IMR-90 (cell line): ENCODE data around the gene YKT6. TPM values are rescaled to one million over a fixed set of nuclear protein-coding genes. Genes with fewer than 3 reads are reported as not detected.

ENCODE experiments used
- ATAC-seq: fragments of 200-7000 bp; cut with Tn5 transposase; 2 replicates; pipeline ENCODE4 v1.9.1; 2020; ENCODE audit warnings: low read depth, mild to moderate bottlenecking, moderate library complexity
- BruUV-seq: library from RNA; stranded (reverse); fragments of 400-500 nt; replicated peaks from 2 replicates; lab custom pipeline; 2021; lab: Mats Ljungman, UMichigan
- CTCF ChIA-PET: fragments of 300-600 bp; formaldehyde crosslinking; extraction: SDS; loops from one replicate; lab custom pipeline; 2021; ENCODE audit warnings: antibody characterized with exemption; lab: Yijun Ruan, JAX
- POLR2A ChIA-PET: fragments of 300-600 bp; sonication (Branson Sonifier 250); formaldehyde crosslinking; loops from one replicate; lab custom pipeline; 2022; ENCODE audit warnings: antibody characterized with exemption; ENCODE audit not compliant: unreplicated experiment; lab: Charles Lee
- DNase-seq: peaks from one replicate; pipeline ENCODE4 v3.0.0; 2013
- H2AFZ ChIP-seq: replicated peaks from 2 replicates; pipeline ENCODE3; 2013; ENCODE audit warnings: low read length, mild to moderate bottlenecking; ENCODE audit not compliant: poor library complexity
- H2AK5ac ChIP-seq: 2 replicates; pipeline ENCODE4 v1.6.1; 2013; ENCODE audit warnings: low read depth, low read length, inconsistent platforms
- H2AK9ac ChIP-seq: replicated peaks from 2 replicates; pipeline ENCODE3; 2013; ENCODE audit warnings: mild to moderate bottlenecking, low read depth, low read length, moderate library complexity; ENCODE audit not compliant: poor library complexity
- H2BK120ac ChIP-seq: 2 replicates; pipeline ENCODE4 v1.6.1; 2013; ENCODE audit warnings: low read depth, low read length, inconsistent platforms
- H2BK15ac ChIP-seq: 3 replicates; pipeline ENCODE4 v1.6.1; 2013; ENCODE audit warnings: low read depth, low read length, inconsistent platforms
- H2BK20ac ChIP-seq: 2 replicates; pipeline ENCODE4 v1.6.1; 2013; ENCODE audit warnings: low read depth, mild to moderate bottlenecking, inconsistent platforms, low read length, moderate library complexity
- H2BK5ac ChIP-seq: 2 replicates; pipeline ENCODE4 v1.6.1; 2013; ENCODE audit warnings: mild to moderate bottlenecking, low read depth, low read length, inconsistent platforms; ENCODE audit not compliant: poor library complexity, severe bottlenecking
- H3K14ac ChIP-seq: replicated peaks from 2 replicates; pipeline ENCODE4 v1.6.1; 2013; ENCODE audit warnings: low read depth, low read length, inconsistent platforms
- H3K18ac ChIP-seq: 2 replicates; pipeline ENCODE4 v1.6.1; 2013; ENCODE audit warnings: low read depth, low read length, control low read depth
- H3K23ac ChIP-seq: 2 replicates; pipeline ENCODE4 v1.6.1; 2013; ENCODE audit warnings: low read depth, low read length, inconsistent platforms
- H3K27ac ChIP-seq: 2 replicates; pipeline ENCODE4 v1.5.1; 2013; ENCODE audit warnings: mild to moderate bottlenecking, control low read depth, low read length; ENCODE audit not compliant: insufficient read depth
- H3K27me3 ChIP-seq: 2 replicates; pipeline ENCODE4 v1.6.1; 2013; ENCODE audit warnings: low read length; ENCODE audit not compliant: control insufficient read depth, insufficient read depth
- H3K36me3 ChIP-seq: 2 replicates; pipeline ENCODE4 v1.6.1; 2013; ENCODE audit warnings: low read length, mixed read lengths; ENCODE audit not compliant: control insufficient read depth, insufficient read depth
- H3K4ac ChIP-seq: 2 replicates; pipeline ENCODE4 v1.6.1; 2013; ENCODE audit warnings: low read depth, low read length, inconsistent platforms
- H3K4me1 ChIP-seq: 2 replicates; pipeline ENCODE4 v1.6.1; 2013; ENCODE audit warnings: low read length, mixed read lengths; ENCODE audit not compliant: control insufficient read depth, insufficient read depth
- H3K4me2 ChIP-seq: 2 replicates; pipeline ENCODE4 v1.6.1; 2013; ENCODE audit warnings: low read depth, mild to moderate bottlenecking, control low read depth, low read length, moderate library complexity
- H3K4me3 ChIP-seq: 2 replicates; pipeline ENCODE4 v1.5.1; 2013; ENCODE audit warnings: low read depth, mild to moderate bottlenecking, control low read depth, low read length, moderate library complexity; ENCODE audit not compliant: insufficient read depth
- H3K56ac ChIP-seq: 2 replicates; pipeline ENCODE4 v1.6.1; 2013; ENCODE audit warnings: low read length, inconsistent platforms; ENCODE audit not compliant: insufficient read depth; ENCODE audit errors: extremely low read depth
- H3K79me1 ChIP-seq, 2 experiments: 2 replicates each; pipeline ENCODE4 v1.6.1; 2013; ENCODE audit warnings: low read length in 2 of 2, inconsistent platforms in 1 of 2, low read depth in 1 of 2
- H3K9ac ChIP-seq: 2 replicates; pipeline ENCODE4 v1.6.1; 2013; ENCODE audit warnings: low read depth, low read length, control low read depth
- H3K9me1 ChIP-seq: 2 replicates; pipeline ENCODE4 v1.6.1; 2013; ENCODE audit warnings: low read length, inconsistent platforms; ENCODE audit not compliant: insufficient read depth
- H3K9me3 ChIP-seq: 2 replicates; pipeline ENCODE4 v1.6.1; 2013; ENCODE audit warnings: low read length; ENCODE audit not compliant: control insufficient read depth, insufficient read depth
- H4K20me1 ChIP-seq: 2 replicates; pipeline ENCODE4 v1.6.1; 2013; ENCODE audit warnings: low read length, inconsistent platforms; ENCODE audit not compliant: insufficient read depth
- H4K5ac ChIP-seq: 2 replicates; pipeline ENCODE4 v1.6.1; 2013; ENCODE audit warnings: mild to moderate bottlenecking, low read depth, low read length, control low read depth
- H4K8ac ChIP-seq, 2 experiments: 2 replicates each; pipeline ENCODE4 v1.6.1; 2013; ENCODE audit warnings: low read depth in 2 of 2, low read length in 2 of 2, control low read depth in 1 of 2, inconsistent platforms in 1 of 2
- H4K91ac ChIP-seq: 2 replicates; pipeline ENCODE4 v1.6.1; 2013; ENCODE audit warnings: low read depth, low read length, inconsistent platforms; ENCODE audit not compliant: insufficient read depth
- BHLHE40 ChIP-seq: fragments of 150-350 bp; IDR thresholded peaks from 2 replicates; pipeline ENCODE4 v1.6.1; 2016; ENCODE audit warnings: mild to moderate bottlenecking, low read depth, low read length
- CEBPB ChIP-seq: IDR thresholded peaks from 2 replicates; pipeline ENCODE4 v1.6.1; 2012; ENCODE audit warnings: low read depth, low read length, improper control_type of control experiment
- CHD1 ChIP-seq: IDR thresholded peaks from 2 replicates; pipeline ENCODE4 v1.6.1; 2012; ENCODE audit warnings: low read depth, low read length, improper control_type of control experiment
- ELK1 ChIP-seq: fragments of 150-350 bp; IDR thresholded peaks from 2 replicates; pipeline ENCODE4 v1.6.1; 2016; ENCODE audit warnings: low read depth, mild to moderate bottlenecking, low read length, moderate library complexity, borderline replicate concordance
- FOS ChIP-seq: fragments of 150-350 bp; IDR thresholded peaks from 2 replicates; pipeline ENCODE4 v1.6.1; 2016; ENCODE audit warnings: low read depth, low read length
- MAFK ChIP-seq: IDR thresholded peaks from 2 replicates; pipeline ENCODE4 v1.6.1; 2012; ENCODE audit warnings: low read depth, low read length, improper control_type of control experiment
- MXI1 ChIP-seq: IDR thresholded peaks from 2 replicates; pipeline ENCODE4 v1.6.1; 2012; ENCODE audit warnings: low read depth, mild to moderate bottlenecking, low read length, moderate library complexity, borderline replicate concordance
- RAD21 ChIP-seq: IDR thresholded peaks from 2 replicates; pipeline ENCODE4 v1.6.1; 2012; ENCODE audit warnings: low read length, improper control_type of control experiment
- SMC3 ChIP-seq: fragments of 150-350 bp; IDR thresholded peaks from 2 replicates; pipeline ENCODE4 v1.6.1; 2016; ENCODE audit warnings: low read depth, mild to moderate bottlenecking, antibody characterized with exemption, low read length, moderate library complexity
- WGBS, 2 experiments: methylation state at CpG; one replicate each; pipeline versions ENCODE4 v1.1.5 to v1.1.7; 2013; ENCODE audit warnings: missing lambda C conversion rate in 2 of 2; ENCODE audit not compliant: insufficient read length in 1 of 2; ENCODE audit errors: extremely low coverage in 2 of 2; 5-methylcytosine and 5-hydroxymethylcytosine counted together
- dilution Hi-C: fragments of 300-500 bp; cut with HindIII; formaldehyde crosslinking; loops from one replicate; pipeline ENCODE4 v1.14.3; 2018; ENCODE audit warnings: low sequenced_read_pairs; ENCODE audit not compliant: unreplicated experiment
- in situ Hi-C: fragments of 300-500 bp; cut with MboI; formaldehyde crosslinking; loops from 3 replicates; pipeline ENCODE4 v1.14.3; 2019; ENCODE audit warnings: low sequenced_read_pairs, inconsistent platforms, mixed read lengths
- intact Hi-C: fragments of 100-400 bp; cut with micrococcal nuclease; formaldehyde crosslinking; loops from 2 replicates; pipeline ENCODE4 v1.10.0; 2022
- polyA plus RNA-seq, 3 experiments: library from polyadenylated mRNA; depleted of rRNA; stranded (reverse); fragments of >200 nt; gene quantifications; 2 replicates each; pipeline ENCODE4 v1.2.3, GENCODE V29; 2012; ENCODE audit warnings: low replicate concordance in 1 of 3
- total RNA-seq: library from RNA; depleted of rRNA; stranded (reverse); fragments of >200 nt; gene quantifications from 2 replicates; pipeline ENCODE4 v1.2.3, GENCODE V29; 2012

The YKT6 gene
- total and polyA plus RNA-seq, 2 of the 4 experiments (the other 2 are of a cell fraction): 115 to 120 TPM

GRCh38 chr7:44180631-44181030 lies 20.1 kb upstream of the YKT6 start:
- TF ChIP-seq MAFK (no peak), RAD21 (no peak), SMC3 (no peak), ELK1 (no peak), MXI1 (no peak), CHD1 (no peak), CEBPB (no peak), FOS (no peak), BHLHE40 (no peak)
- no peak overlapping the region for H2BK20ac ChIP-seq

More at GRCh38 chr7:44180631-44181030, 20.1 kb upstream of the YKT6 start:
- Histone ChIP-seq H3K27me3 (peaks cover 35% of the 10 kb centered on the region), H3K23ac (no peak overlapping the region), H3K4me1 (peaks cover 7% of the 10 kb centered on the region), H4K8ac (no peak overlapping the region), H3K27ac (no peak overlapping the region), H4K91ac (no peak overlapping the region), H3K14ac (no peak overlapping the region), H2BK120ac (no peak overlapping the region), H2AFZ (no peak overlapping the region), H2AK9ac (no peak overlapping the region), H2AK5ac (no peak overlapping the region), H3K4me2 (no peak overlapping the region), H3K79me1 (no peaks in the 10 kb centered on the region; a peak in 1 of 4 replicates), H3K56ac (no peak overlapping the region), H3K36me3 (no peaks in the 10 kb centered on the region), H4K20me1 (no peaks in the 10 kb centered on the region), H3K9me1 (no peaks in the 10 kb centered on the region), H3K4ac (no peak overlapping the region), H2BK5ac (no peak overlapping the region), H3K9ac (no peak overlapping the region), H3K4me3 (no peak overlapping the region), H3K9me3 (peaks cover 18% of the 10 kb centered on the region), H2BK15ac (no peak overlapping the region), H3K18ac (no peak overlapping the region), H4K5ac (no peak overlapping the region)
- ChIA-PET POLR2A (no interaction called here), CTCF (interaction anchor here (1.2 kb wide), 1 partner anchor 17 kb away, joined by 3 read pairs; no protein-coding TSS in a partner anchor)
- ATAC-seq (no peak), DNase-seq (no peak)
- in situ Hi-C loops (no loop called here), dilution Hi-C loops (no loop called here), intact Hi-C loops (no loop called here)
- BruUV-seq: no TSS peak
- WGBS, 2 experiments: 100% methylated on average over 1 of the region's 3 CpGs; no CpG with 5 or more reads in 1 of the 2 experiments
